HCT116 (cell line): ENCODE data around the gene SMURF1. TPM values are rescaled to one million over a fixed set of nuclear protein-coding genes. Genes with fewer than 3 reads are reported as not detected.

Experiments
- ATAC-seq: fragments of 200-7000 bp; cut with Tn5 transposase; 2 replicates; pipeline ENCODE4 v1.9.1; 2020; ENCODE audit warnings: mild to moderate bottlenecking, moderate library complexity
- BruUV-seq: library from RNA; stranded (reverse); fragments of 400-500 nt; replicated peaks from 2 replicates; lab custom pipeline; 2021; lab: Mats Ljungman, UMichigan
- CTCF ChIA-PET: fragments of 300-600 bp; sonication (Branson Sonifier 250); formaldehyde crosslinking; loops from one replicate; lab custom pipeline; 2021; ENCODE audit warnings: antibody characterized with exemption; lab: Charles Lee
- POLR2A ChIA-PET: fragments of 300-600, 350-600 bp; sonication (Branson Sonifier 250); formaldehyde crosslinking; loops from one replicate; lab custom pipeline; 2021; ENCODE audit warnings: antibody characterized with exemption; lab: Charles Lee
- RAD21 ChIA-PET, 2 experiments: fragments of 300-600 bp; sonication (Branson Sonifier 250); formaldehyde crosslinking; loops; one replicate each; lab custom pipeline; 2023; ENCODE audit warnings: low total read pairs in 2 of 2; ENCODE audit not compliant: uncharacterized antibody in 2 of 2, unreplicated experiment in 2 of 2, low non-redundant PET in 1 of 2; lab: Charles Lee
- DNase-seq: peaks from one replicate; pipeline ENCODE4 v3.0.0-alpha.2; 2010; ENCODE audit warnings: low read depth, low spot score
- H2AFZ ChIP-seq: fragments of 200-600 bp; shearing (Covaris generic), sonication (generic); 2 replicates; pipeline ENCODE4 v1.6.1; 2017; ENCODE audit warnings: low read depth, mixed run types, mixed read lengths, antibody characterized with exemption, low read length; ENCODE audit not compliant: poor library complexity, severe bottlenecking
- H3K27ac ChIP-seq: 2 replicates; pipeline ENCODE4 v1.5.1; 2012; ENCODE audit warnings: low read depth, low read length
- H3K27me3 ChIP-seq: fragments of 200-600 bp; sonication (generic); 2 replicates; pipeline ENCODE4 v1.6.1; 2016; ENCODE audit warnings: mixed run types, low read length, mixed read lengths; ENCODE audit not compliant: insufficient read depth
- H3K36me3 ChIP-seq, 2 experiments: fragments of 200-500 bp in 1 of 2; fragments of 200-600 bp in 1 of 2; sonication (Bioruptor generic) in 1 of 2; sonication (generic) in 1 of 2; 2 replicates each; pipeline versions ENCODE4 v1.5.1 to v1.6.1; 2014 to 2016; ENCODE audit warnings: low read length in 2 of 2, inconsistent platforms in 1 of 2, mixed read lengths in 1 of 2, mixed run types in 1 of 2; ENCODE audit not compliant: insufficient read depth in 2 of 2, control insufficient read depth in 1 of 2
- H3K4me1 ChIP-seq, 2 experiments: fragments of 200-600 bp in 1 of 2; sonication (generic) in 1 of 2; 2 replicates each; pipeline versions ENCODE4 v1.5.1 to v1.6.1; 2012 to 2017; ENCODE audit warnings: low read length in 2 of 2, inconsistent platforms in 1 of 2, mild to moderate bottlenecking in 1 of 2, mixed read lengths in 1 of 2, mixed run types in 1 of 2, moderate library complexity in 1 of 2; ENCODE audit not compliant: insufficient read depth in 2 of 2, control insufficient read depth in 1 of 2
- H3K4me2 ChIP-seq: fragments of 200-600 bp; sonication (generic); 2 replicates; pipeline ENCODE4 v1.6.1; 2017; ENCODE audit warnings: mixed run types, low read length, mixed read lengths
- H3K4me3 ChIP-seq, 2 experiments: fragments of 200-600 bp in 1 of 2; sonication (generic) in 1 of 2; replicated peaks in 1 of 2; 2 replicates each; pipeline ENCODE4 v1.5.1; 2011 to 2016; ENCODE audit warnings: low read length in 2 of 2, control low read depth in 1 of 2, low read depth in 1 of 2, mild to moderate bottlenecking in 1 of 2, mixed read lengths in 1 of 2, mixed run types in 1 of 2
- H3K79me2 ChIP-seq: fragments of 200-600 bp; sonication (generic); 2 replicates; pipeline ENCODE4 v1.6.1; 2017; ENCODE audit warnings: mild to moderate bottlenecking, mixed run types, low read length, moderate library complexity, mixed read lengths; ENCODE audit not compliant: insufficient read depth
- H3K9ac ChIP-seq: fragments of 200-600 bp; sonication (generic); 2 replicates; pipeline ENCODE4 v1.6.1; 2016; ENCODE audit warnings: low read length, mixed read lengths
- H3K9me2 ChIP-seq: fragments of 200-600 bp; sonication (generic), shearing (Covaris generic); 2 replicates; pipeline ENCODE4 v1.6.1; 2017; ENCODE audit warnings: mixed run types, mild to moderate bottlenecking, moderate library complexity; ENCODE audit not compliant: insufficient read depth
- H3K9me3 ChIP-seq, 2 experiments: fragments of 200-500 bp in 1 of 2; fragments of 200-600 bp in 1 of 2; sonication (Bioruptor generic) in 1 of 2; sonication (generic) in 1 of 2; 2 replicates each; pipeline ENCODE4 v1.6.1; 2014 to 2017; ENCODE audit warnings: low read length in 2 of 2, mixed read lengths in 2 of 2, inconsistent platforms in 1 of 2, low read depth in 1 of 2, mild to moderate bottlenecking in 1 of 2, mixed run types in 1 of 2, moderate library complexity in 1 of 2; ENCODE audit not compliant: control insufficient read depth in 1 of 2, insufficient read depth in 1 of 2
- H4K20me1 ChIP-seq: fragments of 200-600 bp; sonication (generic), shearing (Covaris generic); 2 replicates; pipeline ENCODE4 v1.6.1; 2017; ENCODE audit warnings: mixed run types, mild to moderate bottlenecking, moderate library complexity; ENCODE audit not compliant: insufficient read depth
- CBX3 ChIP-seq: IDR thresholded peaks from 2 replicates; pipeline ENCODE4 v1.6.1; 2012; ENCODE audit warnings: low read depth
- EGR1 ChIP-seq: IDR thresholded peaks from 2 replicates; pipeline ENCODE4 v1.6.1; 2012; ENCODE audit warnings: low read depth
- ELF1 ChIP-seq: IDR thresholded peaks from 2 replicates; pipeline ENCODE4 v1.6.1; 2012; ENCODE audit warnings: low read depth, borderline replicate concordance
- EZH2 ChIP-seq: fragments of 200-600 bp; sonication (generic); IDR thresholded peaks from 2 replicates; pipeline ENCODE4 v1.6.1; 2017; ENCODE audit warnings: antibody characterized with exemption, mixed run types
- EZH2phosphoT487 ChIP-seq: fragments of 200-600 bp; IDR thresholded peaks from 2 replicates; pipeline ENCODE4 v1.6.1; 2018; ENCODE audit warnings: antibody characterized with exemption, borderline replicate concordance
- FOSL1 ChIP-seq: IDR thresholded peaks from 2 replicates; pipeline ENCODE4 v1.6.1; 2012; ENCODE audit warnings: low read depth
- POLR2A ChIP-seq: IDR thresholded peaks from 2 replicates; pipeline ENCODE4 v1.7.0; 2011; ENCODE audit warnings: borderline replicate concordance; ENCODE audit not compliant: insufficient read depth, insufficient read length; ENCODE audit errors: extremely low read depth
- POLR2AphosphoS5 ChIP-seq: IDR thresholded peaks from 2 replicates; pipeline ENCODE4 v1.6.1; 2011; ENCODE audit warnings: mild to moderate bottlenecking, low read depth, low read length, moderate library complexity
- RAD21 ChIP-seq: IDR thresholded peaks from 2 replicates; pipeline ENCODE4 v1.6.1; 2012; ENCODE audit warnings: low read depth, mild to moderate bottlenecking
- SIN3A ChIP-seq: IDR thresholded peaks from 2 replicates; pipeline ENCODE4 v1.6.1; 2012; ENCODE audit warnings: low read depth
- SP1 ChIP-seq: IDR thresholded peaks from 2 replicates; pipeline ENCODE4 v1.6.1; 2012; ENCODE audit warnings: low read depth
- SRF ChIP-seq: IDR thresholded peaks from 2 replicates; pipeline ENCODE4 v1.6.1; 2012; ENCODE audit warnings: low read depth
- YY1 ChIP-seq: IDR thresholded peaks from 2 replicates; pipeline ENCODE4 v1.6.1; 2011; ENCODE audit warnings: low read length, low read depth, moderate library complexity, mild to moderate bottlenecking; ENCODE audit not compliant: insufficient replicate concordance; ENCODE audit errors: extremely low read depth
- ZFX ChIP-seq: fragments of 450-650 bp; IDR thresholded peaks from 2 replicates; pipeline ENCODE4 v1.6.1; 2017
- ZNF274 ChIP-seq: fragments of 200-500 bp; sonication (Bioruptor generic); IDR thresholded peaks from 2 replicates; pipeline ENCODE4 v1.6.1; 2014; ENCODE audit warnings: mild to moderate bottlenecking, low read depth, low read length, inconsistent platforms
- intact Hi-C: fragments of 100-400 bp; cut with micrococcal nuclease; formaldehyde crosslinking; loops from 2 replicates; pipeline ENCODE4 v1.10.0; 2022
- total RNA-seq: library from RNA; stranded (reverse); gene quantifications from one replicate; pipeline ENCODE4 v1.2.1, GENCODE V29; 2021; ENCODE audit not compliant: unreplicated experiment
- TF ChIP-seq, protein P1 (sequence below): IDR thresholded peaks from 2 replicates; pipeline ENCODE4 v1.6.1; 2012
- TF ChIP-seq, protein P2 (sequence below): IDR thresholded peaks from 2 replicates; pipeline ENCODE4 v1.6.1; 2012; ENCODE audit warnings: low read depth
- TF ChIP-seq, protein P3 (sequence below): IDR thresholded peaks from 2 replicates; pipeline ENCODE4 v1.6.1; 2012

SMURF1 gene
- total RNA-seq, 1 experiment from 2014 or later = 24.6 TPM

DNA sequence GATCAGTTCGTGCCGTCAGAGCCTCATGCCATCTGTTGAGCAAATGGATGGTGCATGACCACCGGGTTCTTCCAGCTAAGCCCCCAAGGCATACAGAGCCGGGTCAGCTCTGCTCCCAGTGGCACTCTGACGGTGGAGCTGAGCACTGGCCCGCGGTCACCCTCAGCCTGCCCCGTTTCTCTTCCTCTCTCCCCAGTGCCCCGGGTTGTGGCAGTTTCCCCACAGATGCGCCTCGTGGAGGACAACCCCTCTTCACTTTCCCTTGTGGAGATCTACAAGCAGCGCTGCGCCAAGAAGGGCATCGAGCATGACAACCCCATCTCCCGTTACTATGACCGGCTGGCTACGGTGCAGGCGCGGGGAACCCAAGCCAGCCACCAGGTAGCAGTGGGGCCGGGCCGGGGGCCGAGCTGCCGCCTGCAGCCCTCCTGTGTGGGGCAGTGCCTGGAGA lies 135.7 kb downstream of the SMURF1 start (continued):
- TF ChIP-seq YY1 = no peak
- TF ChIP-seq SRF = no peak
- TF ChIP-seq POLR2A = no peak
- TF ChIP-seq, protein P1, sequence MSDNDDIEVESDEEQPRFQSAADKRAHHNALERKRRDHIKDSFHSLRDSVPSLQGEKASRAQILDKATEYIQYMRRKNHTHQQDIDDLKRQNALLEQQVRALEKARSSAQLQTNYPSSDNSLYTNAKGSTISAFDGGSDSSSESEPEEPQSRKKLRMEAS = no peak
- TF ChIP-seq SIN3A = no peak
- TF ChIP-seq ZNF274 = no peak
- no peak for TF ChIP-seq CBX3
- TF ChIP-seq ELF1 = no peak
- TF ChIP-seq POLR2AphosphoS5 = no peak

DNA sequence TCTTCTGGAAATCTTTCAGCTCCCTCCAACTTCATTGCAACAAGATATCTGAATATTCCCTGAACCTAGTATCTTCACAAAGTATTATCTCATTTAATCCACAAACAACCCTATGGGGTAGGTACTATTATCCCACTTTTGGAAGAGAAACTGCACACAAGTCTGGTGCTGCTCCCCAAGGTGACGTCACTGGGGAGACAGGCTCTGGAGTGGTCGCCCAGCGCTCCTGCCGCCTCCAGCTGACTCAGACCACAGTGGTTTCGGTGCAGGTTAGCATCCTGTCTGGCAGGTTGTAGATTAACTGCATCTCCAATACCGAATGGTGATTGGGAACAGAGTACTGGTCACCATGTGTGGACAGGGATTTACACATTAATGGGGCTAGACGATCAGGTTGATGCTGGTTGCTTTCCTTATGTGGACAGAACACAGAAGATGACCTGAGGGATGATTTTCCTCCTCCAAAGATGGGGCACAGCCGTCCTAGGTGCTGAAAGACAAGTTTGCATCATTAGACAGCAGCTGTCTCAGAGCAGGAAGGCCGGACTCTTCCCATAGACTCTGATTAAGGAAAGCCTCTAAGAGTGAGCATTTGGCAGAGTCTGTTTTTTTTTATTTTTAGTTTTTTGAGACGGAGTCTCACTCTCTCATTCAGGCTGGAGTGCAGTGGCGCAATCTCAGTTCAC lies 137.0 kb downstream of the SMURF1 start:
- H3K9me2 ChIP-seq = no peaks in the 10 kb centered on the region
- no TSS peak for BruUV-seq
- no peak overlapping the region for H3K9ac ChIP-seq
- H3K79me2 ChIP-seq = no peaks in the 10 kb centered on the region
- no peak for DNase-seq
- H4K20me1 ChIP-seq = no peaks in the 10 kb centered on the region
- no peak for ATAC-seq
- no peak overlapping the region for H3K4me3 ChIP-seq
- no peak for TF ChIP-seq SRF
- TF ChIP-seq, protein P1 = no peak
- TF ChIP-seq FOSL1 = no peak
- no peak for TF ChIP-seq YY1
- TF ChIP-seq SP1 = no peak
- TF ChIP-seq EGR1 = no peak
- TF ChIP-seq ZFX = no peak
- TF ChIP-seq POLR2A = no peak
- TF ChIP-seq, protein P2, sequence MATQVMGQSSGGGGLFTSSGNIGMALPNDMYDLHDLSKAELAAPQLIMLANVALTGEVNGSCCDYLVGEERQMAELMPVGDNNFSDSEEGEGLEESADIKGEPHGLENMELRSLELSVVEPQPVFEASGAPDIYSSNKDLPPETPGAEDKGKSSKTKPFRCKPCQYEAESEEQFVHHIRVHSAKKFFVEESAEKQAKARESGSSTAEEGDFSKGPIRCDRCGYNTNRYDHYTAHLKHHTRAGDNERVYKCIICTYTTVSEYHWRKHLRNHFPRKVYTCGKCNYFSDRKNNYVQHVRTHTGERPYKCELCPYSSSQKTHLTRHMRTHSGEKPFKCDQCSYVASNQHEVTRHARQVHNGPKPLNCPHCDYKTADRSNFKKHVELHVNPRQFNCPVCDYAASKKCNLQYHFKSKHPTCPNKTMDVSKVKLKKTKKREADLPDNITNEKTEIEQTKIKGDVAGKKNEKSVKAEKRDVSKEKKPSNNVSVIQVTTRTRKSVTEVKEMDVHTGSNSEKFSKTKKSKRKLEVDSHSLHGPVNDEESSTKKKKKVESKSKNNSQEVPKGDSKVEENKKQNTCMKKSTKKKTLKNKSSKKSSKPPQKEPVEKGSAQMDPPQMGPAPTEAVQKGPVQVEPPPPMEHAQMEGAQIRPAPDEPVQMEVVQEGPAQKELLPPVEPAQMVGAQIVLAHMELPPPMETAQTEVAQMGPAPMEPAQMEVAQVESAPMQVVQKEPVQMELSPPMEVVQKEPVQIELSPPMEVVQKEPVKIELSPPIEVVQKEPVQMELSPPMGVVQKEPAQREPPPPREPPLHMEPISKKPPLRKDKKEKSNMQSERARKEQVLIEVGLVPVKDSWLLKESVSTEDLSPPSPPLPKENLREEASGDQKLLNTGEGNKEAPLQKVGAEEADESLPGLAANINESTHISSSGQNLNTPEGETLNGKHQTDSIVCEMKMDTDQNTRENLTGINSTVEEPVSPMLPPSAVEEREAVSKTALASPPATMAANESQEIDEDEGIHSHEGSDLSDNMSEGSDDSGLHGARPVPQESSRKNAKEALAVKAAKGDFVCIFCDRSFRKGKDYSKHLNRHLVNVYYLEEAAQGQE = no peak
- no peak for TF ChIP-seq RAD21
- TF ChIP-seq EZH2 = no peak
- TF ChIP-seq, protein P3, sequence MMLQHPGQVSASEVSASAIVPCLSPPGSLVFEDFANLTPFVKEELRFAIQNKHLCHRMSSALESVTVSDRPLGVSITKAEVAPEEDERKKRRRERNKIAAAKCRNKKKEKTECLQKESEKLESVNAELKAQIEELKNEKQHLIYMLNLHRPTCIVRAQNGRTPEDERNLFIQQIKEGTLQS = no peak
- no peak for TF ChIP-seq EZH2phosphoT487
- TF ChIP-seq, all 23 proteins: peak for 0
- Histone ChIP-seq H3K9me3 (no peaks in the 10 kb centered on the region), H3K36me3 (peaks cover 32 to 52% of the 10 kb centered on the region in 2 experiments), H3K4me2 (no peak overlapping the region), H2AFZ (no peak overlapping the region), H3K27ac (no peak overlapping the region), H3K4me1 (no peaks in the 10 kb centered on the region), H3K27me3 (no peaks in the 10 kb centered on the region)
- ChIA-PET POLR2A (no interaction called here), RAD21 (no interaction called here), CTCF (no interaction called here)
- intact Hi-C loops = no loop called here
